IPS-20b (cell line): Measurements from ENCODE around the gene CADM1.

ENCODE experiments used
- H3K27ac ChIP-seq: one replicate; pipeline ENCODE4 v1.5.1; 2013; ENCODE audit warnings: low read length
- H3K27me3 ChIP-seq: 2 replicates; pipeline ENCODE4 v1.6.1; 2013; ENCODE audit warnings: mild to moderate bottlenecking, low read length, inconsistent platforms; ENCODE audit not compliant: insufficient read depth
- H3K36me3 ChIP-seq: 2 replicates; pipeline ENCODE4 v1.6.1; 2013; ENCODE audit warnings: low read depth, mild to moderate bottlenecking, inconsistent platforms, low read length, moderate library complexity; ENCODE audit not compliant: insufficient read depth
- H3K4me1 ChIP-seq: 2 replicates; pipeline ENCODE4 v1.6.1; 2013; ENCODE audit warnings: mild to moderate bottlenecking, control low read depth, inconsistent platforms, low read length, moderate library complexity; ENCODE audit not compliant: insufficient read depth
- H3K4me3 ChIP-seq: 2 replicates; pipeline ENCODE4 v1.5.1; 2013; ENCODE audit warnings: mild to moderate bottlenecking, low read length, inconsistent platforms
- H3K9ac ChIP-seq: 2 replicates; pipeline ENCODE4 v1.6.1; 2013; ENCODE audit warnings: low read depth, mild to moderate bottlenecking, inconsistent platforms, low read length, moderate library complexity
- H3K9me3 ChIP-seq: 2 replicates; pipeline ENCODE4 v1.6.1; 2013; ENCODE audit warnings: mild to moderate bottlenecking, low read depth, low read length, inconsistent platforms; ENCODE audit not compliant: insufficient read depth

CADM1 gene

GRCh38 chr11:115126515-115127208, 377.6 kb downstream of the CADM1 start:
- Histone ChIP-seq H3K27ac (no peak overlapping the region), H3K36me3 (no peaks in the 10 kb centered on the region), H3K9me3 (no peaks in the 10 kb centered on the region), H3K9ac (no peak overlapping the region), H3K4me1 (peaks cover 6% of the 10 kb centered on the region; the same call in 1 of the 2 replicates), H3K4me3 (no peak overlapping the region), H3K27me3 (peaks cover 5% of the 10 kb centered on the region; the same call in 1 of the 2 replicates)

- no peaks in the 10 kb centered on the region for H3K9me3 ChIP-seq
- no peak overlapping the region for H3K4me3 ChIP-seq
- H3K9ac ChIP-seq = no peak overlapping the region
- H3K36me3 ChIP-seq = no peaks in the 10 kb centered on the region
- H3K27ac ChIP-seq = no peak overlapping the region
- H3K4me1 ChIP-seq = peaks cover 6% of the 10 kb centered on the region; the same call in 1 of the 2 replicates
- peaks cover 5% of the 10 kb centered on the region; the same call in 1 of the 2 replicates for H3K27me3 ChIP-seq
Observed at GRCh38 chr11:115126092-115126491, 378.1 kb downstream of the CADM1 start.

GRCh38 chr11:115124786-115125185, 379.4 kb downstream of the CADM1 start:
- Histone ChIP-seq H3K27me3 (peaks cover 5% of the 10 kb centered on the region; the same call in 1 of the 2 replicates), H3K9me3 (no peaks in the 10 kb centered on the region), H3K4me1 (peaks cover 6% of the 10 kb centered on the region; the same call in 1 of the 2 replicates), H3K4me3 (no peak overlapping the region), H3K36me3 (no peaks in the 10 kb centered on the region), H3K27ac (no peak overlapping the region), H3K9ac (no peak overlapping the region)

- H3K27me3 ChIP-seq = 0 out of 2 replicates have a peak, but pooled peaks cover 5% of the 10 kb centered on the region
- H3K4me1 ChIP-seq = peaks cover 6% of the 10 kb centered on the region; the same call in 1 of the 2 replicates
- H3K9ac ChIP-seq = no peak overlapping the region
- H3K4me3 ChIP-seq = no peak overlapping the region
- H3K9me3 ChIP-seq = no peaks in the 10 kb centered on the region
- no peak overlapping the region for H3K27ac ChIP-seq
- no peaks in the 10 kb centered on the region for H3K36me3 ChIP-seq
Observed at GRCh38 chr11:115123641-115124040, 380.6 kb downstream of the CADM1 start.

- no peak overlapping the region for H3K4me3 ChIP-seq
- peaks cover 16% of the 10 kb centered on the region; the same call in 1 of the 2 replicates for H3K4me1 ChIP-seq
- H3K27ac ChIP-seq = no peak overlapping the region
- 0 out of 2 replicates have a peak, but pooled peaks cover 5% of the 10 kb centered on the region for H3K27me3 ChIP-seq
- no peak overlapping the region for H3K9ac ChIP-seq
- H3K9me3 ChIP-seq = no peaks in the 10 kb centered on the region
- no peaks in the 10 kb centered on the region for H3K36me3 ChIP-seq
Observed at GRCh38 chr11:115122274-115122673, 381.9 kb downstream of the CADM1 start.
